Lower leg skin (tissue), 3 donors: ENCODE data around the gene PHF1.

Experiments
- POLR2A ChIP-seq, 2 donors: fragments of 450-650 bp; IDR thresholded peaks; one replicate each; pipeline ENCODE4 v1.6.1; 2016 to 2017; ENCODE audit warnings: antibody characterized with exemption in 2 of 2, mild to moderate bottlenecking in 1 of 2, moderate library complexity in 1 of 2
- TF ChIP-seq, protein P1 (sequence below), 3 donors: fragments of 450-650 bp; IDR thresholded peaks; one replicate each; pipeline ENCODE4 v1.5.1; 2016; ENCODE audit warnings: antibody characterized with exemption in 3 of 3, mild to moderate bottlenecking in 3 of 3, moderate library complexity in 2 of 3

DNA sequence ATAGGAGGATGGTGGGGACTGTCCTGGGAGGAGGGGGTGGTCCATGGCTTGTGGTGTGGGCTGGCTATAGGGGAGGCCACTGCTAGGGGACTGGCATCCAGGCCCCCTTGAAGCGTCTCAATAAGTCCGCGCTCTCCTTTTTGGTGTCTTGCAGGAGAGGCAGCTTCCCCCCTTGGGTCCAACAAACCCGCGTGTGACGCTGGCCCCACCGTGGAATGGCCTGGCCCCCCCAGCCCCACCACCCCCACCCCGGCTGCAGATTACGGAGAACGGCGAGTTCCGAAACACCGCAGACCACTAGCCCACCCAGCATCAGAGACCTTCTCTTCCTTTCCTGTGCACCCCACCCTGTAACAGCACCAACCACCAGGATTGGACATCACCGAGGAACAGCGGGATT, 40.8 kb downstream of the PHF1 start:
- TF ChIP-seq, protein P1, sequence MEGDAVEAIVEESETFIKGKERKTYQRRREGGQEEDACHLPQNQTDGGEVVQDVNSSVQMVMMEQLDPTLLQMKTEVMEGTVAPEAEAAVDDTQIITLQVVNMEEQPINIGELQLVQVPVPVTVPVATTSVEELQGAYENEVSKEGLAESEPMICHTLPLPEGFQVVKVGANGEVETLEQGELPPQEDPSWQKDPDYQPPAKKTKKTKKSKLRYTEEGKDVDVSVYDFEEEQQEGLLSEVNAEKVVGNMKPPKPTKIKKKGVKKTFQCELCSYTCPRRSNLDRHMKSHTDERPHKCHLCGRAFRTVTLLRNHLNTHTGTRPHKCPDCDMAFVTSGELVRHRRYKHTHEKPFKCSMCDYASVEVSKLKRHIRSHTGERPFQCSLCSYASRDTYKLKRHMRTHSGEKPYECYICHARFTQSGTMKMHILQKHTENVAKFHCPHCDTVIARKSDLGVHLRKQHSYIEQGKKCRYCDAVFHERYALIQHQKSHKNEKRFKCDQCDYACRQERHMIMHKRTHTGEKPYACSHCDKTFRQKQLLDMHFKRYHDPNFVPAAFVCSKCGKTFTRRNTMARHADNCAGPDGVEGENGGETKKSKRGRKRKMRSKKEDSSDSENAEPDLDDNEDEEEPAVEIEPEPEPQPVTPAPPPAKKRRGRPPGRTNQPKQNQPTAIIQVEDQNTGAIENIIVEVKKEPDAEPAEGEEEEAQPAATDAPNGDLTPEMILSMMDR (IDR thresholded peaks at IDR 0.05) = no peak
- no peak for TF ChIP-seq POLR2A (IDR thresholded peaks at IDR 0.05)
